Measurements from ENCODE around the gene MFSD2A. TPM values are rescaled to one million over a fixed set of nuclear protein-coding genes. Genes with fewer than 3 reads are reported as not detected.

The MFSD2A gene
- total RNA-seq, 1 donor from 2014 or later = 5.3 TPM

Other genes with a start within 250 kb of the MFSD2A start
- 43.9 and 58.7 TPM in 2 replicates for gene PPIE, start 216.3 kb upstream of the MFSD2A start, total RNA-seq
- 12.4 and 15.0 TPM in 2 replicates for gene OXCT2, start 183.8 kb upstream of the MFSD2A start, total RNA-seq
- gene BMP8B, start 166.3 kb upstream of the MFSD2A start, total RNA-seq = 0.58 and 1.9 TPM in 2 replicates
- gene TRIT1, start 71.6 kb upstream of the MFSD2A start, total RNA-seq = 16.2 and 18.6 TPM in 2 replicates
- gene MYCL, start 53.2 kb upstream of the MFSD2A start, total RNA-seq = 1.2 and 2.6 TPM in 2 replicates
- 342 and 577 TPM in 2 replicates for gene CAP1, start 85.6 kb downstream of the MFSD2A start, total RNA-seq
- gene PPT1, start 142.1 kb downstream of the MFSD2A start, total RNA-seq = 29.6 and 70.8 TPM in 2 replicates
- 6.7 and 12.1 TPM in 2 replicates for gene RLF, start 206.2 kb downstream of the MFSD2A start, total RNA-seq